Gastroesophageal sphincter (tissue), 4 donors: ENCODE results near the gene TTLL3. TPM values are rescaled to one million over a fixed set of nuclear protein-coding genes. Genes with fewer than 3 reads are reported as not detected.
A peak's percentile ranks its signal among the peaks of the same experiment; 100 is the strongest.

Source experiments
- ATAC-seq: fragments of 150-250 bp; one replicate; pipeline ENCODE4 v1.9.1; 2016; ENCODE audit warnings: mild to moderate bottlenecking, moderate library complexity
- H3K27ac ChIP-seq, 4 donors: fragments of 200-600 bp; sonication (generic) in 3 of 4; 1 replicate in 3 of 4; 2 replicates in 1 of 4; pipeline ENCODE4 v1.5.1; 2016 to 2019
- H3K27me3 ChIP-seq: fragments of 200-600 bp; sonication (generic); one replicate; pipeline ENCODE4 v1.5.1; 2019
- H3K36me3 ChIP-seq, 2 donors: fragments of 200-600 bp; sonication (generic); one replicate each; pipeline ENCODE4 v1.5.1; 2019; ENCODE audit warnings: control low read depth in 1 of 2
- H3K4me1 ChIP-seq, 3 donors: fragments of 200-600 bp; sonication (generic); 1 replicate in 2 of 3; 2 replicates in 1 of 3; pipeline ENCODE4 v1.5.1; 2016 to 2019; ENCODE audit warnings: control low read depth in 2 of 3
- H3K4me3 ChIP-seq, 2 donors: fragments of 200-600 bp; sonication (generic); one replicate each; pipeline ENCODE4 v1.5.1; 2019; ENCODE audit warnings: mild to moderate bottlenecking in 1 of 2, moderate library complexity in 1 of 2
- H3K9me3 ChIP-seq, 3 donors: fragments of 200-600 bp; sonication (generic); one replicate each; pipeline ENCODE4 v1.5.1; 2017 to 2019; ENCODE audit warnings: control low read depth in 2 of 3
- EP300 ChIP-seq: sonication (generic); formaldehyde crosslinking; IDR thresholded peaks from one replicate; pipeline ENCODE4 v1.6.1; 2017; ENCODE audit warnings: antibody characterized with exemption, mild to moderate bottlenecking
- POLR2A ChIP-seq, 2 donors: fragments of 450-650 bp; IDR thresholded peaks; one replicate each; pipeline ENCODE4 v1.6.1; 2017; ENCODE audit warnings: antibody characterized with exemption in 2 of 2, mild to moderate bottlenecking in 2 of 2, moderate library complexity in 1 of 2
- POLR2AphosphoS5 ChIP-seq: sonication (generic); formaldehyde crosslinking; IDR thresholded peaks from one replicate; pipeline ENCODE4 v1.6.1; 2017; ENCODE audit warnings: antibody characterized with exemption
- WGBS, 2 donors: methylation state at CpG; one replicate each; pipeline ENCODE4 v1.1.5; 2018; ENCODE audit warnings: low coverage in 1 of 2; 5-methylcytosine and 5-hydroxymethylcytosine counted together
- total RNA-seq, 4 donors: library from RNA; depleted of rRNA; stranded (reverse); fragments of >200 nt; gene quantifications; one replicate each; pipeline ENCODE4 v1.1.0, GENCODE V29; 2016
- TF ChIP-seq, protein P1 (sequence below), 4 experiments: fragments of 200-600 bp in 2 of 4; fragments of 450-650 bp in 2 of 4; sonication (generic) in 1 of 4; IDR thresholded peaks; one replicate each; pipeline ENCODE4 v1.5.1; 2017 to 2019; ENCODE audit warnings: antibody characterized with exemption in 4 of 4, mild to moderate bottlenecking in 2 of 4, moderate library complexity in 2 of 4

TTLL3 gene
- total RNA-seq, 4 donors from 2014 or later = 6.2 to 71.3 (median 29.5) TPM

DNA sequence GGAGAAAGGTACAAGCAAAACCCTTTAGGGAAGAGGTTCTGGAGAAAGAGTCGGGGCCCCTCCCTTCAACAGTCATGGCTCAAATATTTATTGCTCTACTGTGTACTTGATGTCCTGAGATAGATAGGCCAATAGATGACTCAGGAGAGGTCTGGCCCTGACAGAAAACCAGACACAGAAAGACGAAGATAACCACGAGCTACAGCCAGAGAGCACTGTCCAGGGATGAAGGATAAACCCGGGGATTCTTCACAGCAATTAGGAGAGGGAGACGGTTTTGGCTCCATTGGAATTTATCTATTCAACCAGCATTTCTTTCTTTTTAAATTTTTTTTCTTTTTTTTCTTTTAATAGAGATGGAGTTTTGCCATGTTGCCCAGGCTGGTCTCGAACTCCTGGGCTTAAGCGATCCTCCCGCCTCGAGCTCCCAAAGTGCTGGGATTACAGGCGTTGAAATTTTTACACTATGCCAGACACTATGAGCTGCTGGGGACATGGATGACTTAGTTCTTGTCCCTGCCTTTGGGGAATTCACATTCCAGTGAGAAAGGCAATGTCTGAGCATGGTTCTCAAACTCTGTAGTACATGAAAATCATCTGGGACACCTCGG, 74.6 kb downstream of the TTLL3 start:
- H3K36me3 ChIP-seq = no peaks in the 10 kb centered on the region
- TF ChIP-seq, protein P1, sequence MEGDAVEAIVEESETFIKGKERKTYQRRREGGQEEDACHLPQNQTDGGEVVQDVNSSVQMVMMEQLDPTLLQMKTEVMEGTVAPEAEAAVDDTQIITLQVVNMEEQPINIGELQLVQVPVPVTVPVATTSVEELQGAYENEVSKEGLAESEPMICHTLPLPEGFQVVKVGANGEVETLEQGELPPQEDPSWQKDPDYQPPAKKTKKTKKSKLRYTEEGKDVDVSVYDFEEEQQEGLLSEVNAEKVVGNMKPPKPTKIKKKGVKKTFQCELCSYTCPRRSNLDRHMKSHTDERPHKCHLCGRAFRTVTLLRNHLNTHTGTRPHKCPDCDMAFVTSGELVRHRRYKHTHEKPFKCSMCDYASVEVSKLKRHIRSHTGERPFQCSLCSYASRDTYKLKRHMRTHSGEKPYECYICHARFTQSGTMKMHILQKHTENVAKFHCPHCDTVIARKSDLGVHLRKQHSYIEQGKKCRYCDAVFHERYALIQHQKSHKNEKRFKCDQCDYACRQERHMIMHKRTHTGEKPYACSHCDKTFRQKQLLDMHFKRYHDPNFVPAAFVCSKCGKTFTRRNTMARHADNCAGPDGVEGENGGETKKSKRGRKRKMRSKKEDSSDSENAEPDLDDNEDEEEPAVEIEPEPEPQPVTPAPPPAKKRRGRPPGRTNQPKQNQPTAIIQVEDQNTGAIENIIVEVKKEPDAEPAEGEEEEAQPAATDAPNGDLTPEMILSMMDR (IDR thresholded peaks at IDR 0.05) = no peak
- TF ChIP-seq POLR2AphosphoS5 = no peak
- no peak for TF ChIP-seq POLR2A (IDR thresholded peaks at IDR 0.05)
- no peak for TF ChIP-seq EP300
- H3K27me3 ChIP-seq = no peaks in the 10 kb centered on the region
- 54 to 78% methylated on average over 5 to 6 of the region's 11 CpGs for WGBS, 2 donors
- ATAC-seq = peak; percentile 80
- H3K27ac ChIP-seq = no peak overlapping the region
- H3K4me3 ChIP-seq = no peak overlapping the region
- no peaks in the 10 kb centered on the region for H3K9me3 ChIP-seq
- no peaks in the 10 kb centered on the region for H3K4me1 ChIP-seq

Other genes starting within 250 kb of the TTLL3 start
- 10 to 100 TPM; 17.3 to 25.3 (median 24.2) TPM for gene MTMR14, start 160.8 kb upstream of the TTLL3 start, total RNA-seq
- gene CPNE9, start 106.4 kb upstream of the TTLL3 start, total RNA-seq = 1 to 10 TPM in 1 of 4 donors, not detected in 3; 1.1 TPM
- 10 to 100 TPM; 18.0 to 25.4 (median 21.6) TPM for gene BRPF1, start 78.5 kb upstream of the TTLL3 start, total RNA-seq
- 10 to 100 TPM; 22.1 to 33.8 (median 25.9) TPM for gene OGG1, start 60.3 kb upstream of the TTLL3 start, total RNA-seq
- gene CAMK1, start 40.3 kb upstream of the TTLL3 start, total RNA-seq = 10 to 100 TPM; 54.5 to 81.3 (median 69.7) TPM
- gene TADA3, start 17.8 kb upstream of the TTLL3 start, total RNA-seq = 10 to 100 TPM; 54.6 to 82.2 (median 66.0) TPM
- 100 to 1,000 TPM; 157 to 203 (median 171) TPM for gene ARPC4, start 17.2 kb upstream of the TTLL3 start, total RNA-seq
- 10 to 100 TPM; 23.7 to 43.1 (median 32.6) TPM for gene RPUSD3, start 33.7 kb downstream of the TTLL3 start, total RNA-seq
- gene CIDEC, start 70.0 kb downstream of the TTLL3 start, total RNA-seq = 10 to 100 TPM in 1 of 4 donors, 1 to 10 TPM in 1, under 1 TPM in 1, not detected in 1; 0.35 to 12.4 (median 1.6) TPM
- gene JAGN1, start 80.3 kb downstream of the TTLL3 start, total RNA-seq = 10 to 100 TPM; 23.4 to 39.3 (median 31.7) TPM
- under 1 TPM; 0.47 to 0.85 (median 0.79) TPM for gene IL17RE, start 92.6 kb downstream of the TTLL3 start, total RNA-seq
- 10 to 100 TPM; 31.0 to 64.0 (median 52.8) TPM for gene IL17RC, start 106.8 kb downstream of the TTLL3 start, total RNA-seq
- 10 to 100 TPM; 54.3 to 80.0 (median 64.6) TPM for gene CRELD1, start 123.6 kb downstream of the TTLL3 start, total RNA-seq
- 1 to 10 TPM; 1.3 to 3.6 (median 2.7) TPM for gene PRRT3, start 142.1 kb downstream of the TTLL3 start, total RNA-seq
- gene EMC3, start 176.6 kb downstream of the TTLL3 start, total RNA-seq = 10 to 100 TPM; 38.8 to 81.6 (median 73.9) TPM
- 1 to 10 TPM in 3 of 4 donors, under 1 TPM in 1; 0.96 to 7.3 (median 4.1) TPM for gene FANCD2, start 216.2 kb downstream of the TTLL3 start, total RNA-seq